Heart left ventricle (tissue), 16 donors: ENCODE results near the gene IL20RB. TPM values are rescaled to one million over a fixed set of nuclear protein-coding genes. Genes with fewer than 3 reads are reported as not detected.
"Not testable (repeated sequence)": the region's sequence is repeated elsewhere in the genome, so short reads cannot be mapped to it uniquely, and the experiment has no call there.

Experiments used
- ATAC-seq, 4 donors: fragments of 200-7000 bp; cut with Tn5 transposase; one replicate each; pipeline ENCODE4 v1.9.1; 2020 to 2022; ENCODE audit warnings: moderate library complexity in 4 of 4, mild to moderate bottlenecking in 3 of 4, moderate number of reproducible peaks in 1 of 4
- DNase-seq, 5 donors: peaks; one replicate each; pipeline ENCODE4 v3.0.0-alpha.2; 2020
- H3K27ac ChIP-seq, 12 donors: fragments of 200-600 bp; sonication (generic) in 4 of 12; one replicate each; pipeline versions ENCODE4 v1.5.0 to v1.8.0; 2016 to 2022; ENCODE audit warnings: mild to moderate bottlenecking in 2 of 12
- H3K27me3 ChIP-seq, 9 donors: fragments of 200-600 bp; sonication (generic) in 2 of 9; one replicate each; pipeline versions ENCODE4 v1.5.1 to v1.8.0; 2016 to 2022; ENCODE audit warnings: mild to moderate bottlenecking in 3 of 9
- H3K36me3 ChIP-seq, 9 donors: fragments of 200-600 bp; sonication (generic) in 2 of 9; one replicate each; pipeline versions ENCODE4 v1.5.0 to v1.8.0; 2018 to 2022; ENCODE audit warnings: mild to moderate bottlenecking in 2 of 9
- H3K4me1 ChIP-seq, 12 donors: fragments of 200-600 bp; sonication (generic) in 4 of 12; one replicate each; pipeline versions ENCODE4 v1.5.0 to v1.8.0; 2016 to 2022; ENCODE audit warnings: mild to moderate bottlenecking in 3 of 12
- H3K4me3 ChIP-seq, 12 donors: fragments of 200-600 bp; sonication (generic) in 4 of 12; one replicate each; pipeline versions ENCODE4 v1.5.0 to v1.8.0; 2017 to 2022; ENCODE audit warnings: mild to moderate bottlenecking in 9 of 12, moderate library complexity in 4 of 12
- H3K9me3 ChIP-seq, 12 donors: fragments of 200-600 bp; sonication (generic) in 4 of 12; one replicate each; pipeline versions ENCODE4 v1.5.0 to v1.8.0; 2016 to 2022; ENCODE audit warnings: mild to moderate bottlenecking in 1 of 12
- CTCF ChIP-seq, 12 donors: fragments of 200-600 bp; sonication (generic) in 4 of 12; IDR thresholded peaks; one replicate each; pipeline versions ENCODE4 v1.5.0 to v1.8.0; 2018 to 2022; ENCODE audit warnings: antibody characterized with exemption in 12 of 12, mild to moderate bottlenecking in 5 of 12
- POLR2A ChIP-seq, 2 donors: fragments of 450-650 bp; IDR thresholded peaks; one replicate each; pipeline ENCODE4 v1.6.1; 2017; ENCODE audit warnings: antibody characterized with exemption in 2 of 2, mild to moderate bottlenecking in 2 of 2, moderate library complexity in 2 of 2
- whole genome bisulfite sequencing, 4 donors: extraction: QIAGEN DNeasy Blood & Tissue Kit in 2 of 4; methylation state at CpG; one replicate each; pipeline versions ENCODE4 v1.1.5 to v1.1.7; 2013 to 2018; 5-methylcytosine and 5-hydroxymethylcytosine counted together
- intact Hi-C, 10 donors: fragments of 100-400 bp; cut with DNase I; formaldehyde crosslinking; loops; one replicate each; pipeline versions ENCODE4 v1.11.1 to v1.14.2; 2022
- polyA plus RNA-seq, 2 donors: library from polyadenylated mRNA; stranded (reverse); fragments of 200-250 nt; gene quantifications; one replicate each; pipeline ENCODE4 v1.2.3, GENCODE V29; 2013
- total RNA-seq, 9 donors: library from RNA; depleted of rRNA in 2 of 9; stranded (reverse); fragments of >200 nt in 2 of 9; fragmentation: NEBNext Ultra II Directional in 3 of 9; extraction: Animal tissue kit (Norgen Biotek cat#: 25700) in 3 of 9; gene quantifications; one replicate each; pipeline versions ENCODE4 v1.1.0 to v1.2.4, GENCODE V29; 2016 to 2023
- donor health status: ischemic (EF 13 %, LVEDD 7.1; RV severe dilation, severe dysfunction).
- donor health status: healthy with polysubstance abuse.
- donor health status: DM: no; HTN: yes; CAD: no.
- donor health status: DM: no; HTN: no; CAD: no.
- donor health status: ischemic (EF 25% LVEDD 6.9; RV normal size, moderate dysfunction).
- donor health status: ischemic (EF 25% LVEDD 5.7; RV mildly dilated, moderate dysfunction).
- donor health status: healthy.
- donor health status: DM: yes; HTN: yes; CAD: no.
- donor health status: ischemic (EF 35%, LVEDD 5.7; RV mildly dilated, moderate dysfunction).
- donor health status: nonischemic (EF 11% LVEDD 7.7; RV severe dilation, severe dysfunction).
- donor health status: DM: yes; HTN: yes; CAD: no.
- donor health status: PGD.
- donor health status: ischemic (EF 29% LVEDD 5.4; RV normal size, mild dysfunction).
- donor health status: nonischemic (EF 23%, LVEDD 6.1; RV moderate dilation, normal function).

Gene IL20RB
- total and polyA plus RNA-seq, 11 donors = 0.14 to 1.1 (median 0.44) TPM

GRCh38 chr3:136962927-136963326 is 5.1 kb downstream of the IL20RB start:
- Histone ChIP-seq H3K27ac (no peak overlapping the region), H3K4me1 (no peaks in the 10 kb centered on the region), H3K4me3 (no peak overlapping the region), H3K27me3 (no peaks in the 10 kb centered on the region), H3K9me3 (no peaks in the 10 kb centered on the region), H3K36me3 (no peaks in the 10 kb centered on the region)
- WGBS, 4 donors = 73 to 88% (median 81%) methylated on average over 1 of the region's 1 CpG
- ATAC-seq (no peak), DNase-seq (no peak)
- intact Hi-C loops = no loop called here
- TF ChIP-seq CTCF (IDR thresholded peaks at IDR 0.05) (no peak), POLR2A (IDR thresholded peaks at IDR 0.05) (no peak)

- H3K36me3 ChIP-seq, H3K4me1 ChIP-seq, DNase-seq, H3K27me3 ChIP-seq, intact Hi-C loops, H3K4me3 ChIP-seq, H3K27ac ChIP-seq, ATAC-seq: not testable (repeated sequence)
- 88 to 96% (median 92%) methylated on average over 6 to 7 of the region's 14 CpGs for WGBS, 4 donors
- peaks cover 0 to 17% (median 7%) of the 10 kb centered on the region in 12 donors for H3K9me3 ChIP-seq
Measured at GRCh38 chr3:136969539-136969938, 11.8 kb downstream of the IL20RB start.

- WGBS, 4 donors = 93 to 97% (median 96%) methylated on average over 4 of the region's 4 CpGs
- Histone ChIP-seq H3K27ac (no peak overlapping the region), H3K4me1 (no peaks in the 10 kb centered on the region), H3K27me3 (no peaks in the 10 kb centered on the region), H3K4me3 (no peak overlapping the region), H3K9me3 (peaks cover 0 to 27% (median 13%) of the 10 kb centered on the region in 12 donors), H3K36me3 (no peaks in the 10 kb centered on the region)
- ATAC-seq = no peak
- TF ChIP-seq CTCF (IDR thresholded peaks at IDR 0.05) = no peak
- TF ChIP-seq POLR2A (IDR thresholded peaks at IDR 0.05) = no peak
- no peak for DNase-seq
- intact Hi-C loops = no loop called here
Measured at GRCh38 chr3:136973352-136973751, 15.6 kb downstream of the IL20RB start.

GRCh38 chr3:136974670-136975069 is 16.9 kb downstream of the IL20RB start:
- intact Hi-C loops = no loop called here
- Histone ChIP-seq H3K27me3 (no peaks in the 10 kb centered on the region), H3K36me3 (no peaks in the 10 kb centered on the region), H3K4me1 (no peaks in the 10 kb centered on the region), H3K4me3 (no peak overlapping the region), H3K27ac (no peak overlapping the region), H3K9me3 (peaks cover 0 to 27% (median 13%) of the 10 kb centered on the region in 12 donors)
- 32 to 86% (median 44%) methylated on average over 2 of the region's 2 CpGs for WGBS, 4 donors
- no peak for ATAC-seq
- no peak for DNase-seq
- TF ChIP-seq POLR2A (IDR thresholded peaks at IDR 0.05) (no peak), CTCF (IDR thresholded peaks at IDR 0.05) (no peak)

GRCh38 chr3:136979204-136979603 is 21.4 kb downstream of the IL20RB start:
- intact Hi-C loops = no loop called here
- ATAC-seq (no peak), DNase-seq (no peak)
- H3K36me3 ChIP-seq = no peaks in the 10 kb centered on the region
- no peaks in the 10 kb centered on the region for H3K4me1 ChIP-seq
- no peak overlapping the region for H3K4me3 ChIP-seq
- TF ChIP-seq CTCF (IDR thresholded peaks at IDR 0.05) (no peak), POLR2A (IDR thresholded peaks at IDR 0.05) (no peak)
- no peaks in the 10 kb centered on the region for H3K27me3 ChIP-seq
- no peak overlapping the region for H3K27ac ChIP-seq
- H3K9me3 ChIP-seq = peaks cover 0 to 15% (median 8%) of the 10 kb centered on the region in 12 donors
